Iris pigment epithelial cell (primary cell): ENCODE measurements around the gene CHDH.

Experiments used
- DNase-seq: peaks from one replicate; pipeline ENCODE4 v3.0.0-alpha.2; 2011; ENCODE audit warnings: low read depth

Gene CHDH

DNA sequence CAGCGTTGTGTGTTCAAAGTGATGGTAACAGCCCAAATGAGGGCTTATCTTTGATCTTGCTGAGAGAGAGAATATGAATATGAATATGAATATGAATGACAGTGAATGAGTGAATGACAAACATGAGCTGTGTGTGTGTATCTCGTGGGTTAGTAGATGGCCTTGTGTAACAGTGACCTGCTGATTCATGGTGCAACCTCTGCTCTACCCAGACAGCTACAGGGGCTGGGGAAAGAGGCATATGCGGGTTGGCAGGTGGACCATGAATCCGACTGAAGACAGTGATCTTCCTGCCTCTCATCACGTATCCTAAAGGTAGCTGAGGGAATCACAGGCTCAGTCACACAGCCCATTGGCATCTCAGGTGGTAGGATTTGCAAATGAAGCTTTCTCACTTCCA lies 58.2 kb downstream of the CHDH start:
- DNase-seq: no peak

DNA sequence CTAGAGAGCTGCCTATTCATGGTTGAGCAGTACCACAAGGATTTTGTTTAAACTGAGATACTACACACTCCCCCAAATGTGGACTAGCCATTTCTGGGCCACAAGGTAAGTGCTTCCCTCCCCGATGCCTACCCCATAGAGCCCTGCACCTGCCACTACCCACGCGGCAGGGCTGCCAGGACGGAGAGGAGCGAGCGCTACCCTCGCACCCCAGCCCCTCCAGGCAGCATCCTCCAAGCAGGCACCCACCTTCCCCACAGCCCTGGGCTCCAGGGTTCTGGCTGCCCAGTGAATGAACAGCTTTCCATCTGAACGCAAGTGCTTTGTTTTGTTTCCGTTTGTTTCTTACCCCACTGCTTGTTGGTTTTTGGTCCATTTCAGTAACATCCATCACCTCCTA lies 59.2 kb downstream of the CHDH start:
- DNase-seq: no peak

GRCh38 chr3:53780806-53781205 lies 65.4 kb downstream of the CHDH start:
- DNase-seq: no peak

- DNase-seq: no peak
These were observed 66.0 kb downstream of the CHDH start for GRCh38 chr3:53780171-53780570.

- DNase-seq: no peak
These were observed 68.1 kb downstream of the CHDH start for GRCh38 chr3:53778153-53778552.

DNA sequence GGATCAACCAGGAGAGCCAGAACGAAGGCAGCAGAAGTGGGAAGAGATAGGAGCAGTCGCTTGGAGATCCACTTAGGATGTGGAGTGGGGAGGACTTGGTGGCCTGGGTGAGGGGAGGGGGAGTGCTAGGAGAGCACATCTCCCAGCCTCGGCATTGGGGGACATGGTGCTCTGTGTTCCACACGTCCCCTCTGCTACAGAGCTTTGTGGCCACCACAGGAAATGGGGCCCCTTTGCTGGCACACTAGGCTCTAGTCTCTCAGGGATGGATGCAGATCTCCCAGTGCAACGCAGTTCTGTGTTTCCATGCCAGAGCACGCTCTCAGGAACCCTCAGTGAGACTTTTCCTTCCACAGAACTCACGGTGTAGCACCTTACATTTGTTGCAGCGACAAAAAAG lies 68.8 kb downstream of the CHDH start:
- no peak for DNase-seq

DNA sequence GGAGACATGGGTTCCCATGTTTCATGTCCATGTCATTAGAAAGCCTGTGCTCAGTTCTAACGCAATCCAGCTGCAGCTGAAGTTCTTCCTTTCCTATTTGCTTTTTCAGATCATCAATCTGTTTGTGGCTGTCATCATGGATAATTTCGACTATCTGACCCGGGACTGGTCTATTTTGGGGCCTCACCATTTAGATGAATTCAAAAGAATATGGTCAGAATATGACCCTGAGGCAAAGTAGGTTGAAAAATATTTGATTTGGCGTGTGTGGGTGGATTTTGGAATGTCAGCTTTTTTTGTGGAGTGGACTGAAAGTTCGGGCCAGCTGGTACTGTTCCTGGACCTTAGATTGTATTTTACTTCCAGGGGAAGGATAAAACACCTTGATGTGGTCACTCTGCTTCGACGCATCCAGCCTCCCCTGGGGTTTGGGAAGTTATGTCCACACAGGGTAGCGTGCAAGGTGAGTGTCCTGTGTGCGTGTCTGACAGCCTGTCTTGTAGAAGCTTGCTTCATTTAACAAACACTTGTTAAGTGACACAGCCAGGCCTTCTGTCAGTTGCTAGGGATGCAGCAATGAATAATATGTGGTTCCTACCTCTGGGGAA lies 69.6 kb downstream of the CHDH start:
- DNase-seq: no peak

DNA sequence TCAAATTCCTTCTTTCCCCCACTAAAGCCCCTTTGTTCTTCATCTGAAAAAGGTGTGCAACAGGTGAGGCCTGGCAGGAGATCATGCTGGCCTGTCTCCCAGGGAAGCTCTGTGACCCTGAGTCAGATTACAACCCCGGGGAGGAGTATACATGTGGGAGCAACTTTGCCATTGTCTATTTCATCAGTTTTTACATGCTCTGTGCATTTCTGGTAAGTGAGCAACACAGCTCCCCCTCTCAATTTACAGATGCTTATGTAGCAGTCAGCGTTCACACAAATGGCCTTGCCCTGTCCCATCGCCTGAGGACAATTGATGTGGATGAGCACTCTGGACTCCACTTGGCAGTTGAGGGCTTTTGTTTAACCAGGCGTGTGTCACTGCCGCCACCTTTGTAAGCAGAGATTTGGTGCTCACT lies 70.4 kb downstream of the CHDH start:
- no peak for DNase-seq

DNA sequence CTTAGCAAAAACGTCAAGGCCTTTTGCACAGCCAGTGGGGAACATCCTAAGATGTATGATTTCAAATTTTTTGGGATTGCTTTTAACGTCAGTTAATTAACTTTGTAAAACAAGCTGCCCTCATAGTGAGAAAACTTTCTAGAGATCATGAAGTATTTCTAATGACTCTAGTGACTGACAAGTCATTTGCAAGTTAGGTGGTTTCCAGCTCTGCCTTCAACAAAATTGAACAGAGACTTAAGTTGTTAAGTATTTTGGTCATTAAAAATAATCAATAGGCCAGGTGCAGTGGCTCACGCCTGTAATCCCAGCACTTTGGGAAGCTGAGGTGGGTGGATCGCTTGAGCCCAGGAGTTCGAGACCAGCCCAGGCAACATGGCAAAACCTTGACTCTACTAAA lies 71.2 kb downstream of the CHDH start:
- no peak for DNase-seq

GRCh38 chr3:53774414-53774813 lies 71.8 kb downstream of the CHDH start:
- no peak for DNase-seq

DNA sequence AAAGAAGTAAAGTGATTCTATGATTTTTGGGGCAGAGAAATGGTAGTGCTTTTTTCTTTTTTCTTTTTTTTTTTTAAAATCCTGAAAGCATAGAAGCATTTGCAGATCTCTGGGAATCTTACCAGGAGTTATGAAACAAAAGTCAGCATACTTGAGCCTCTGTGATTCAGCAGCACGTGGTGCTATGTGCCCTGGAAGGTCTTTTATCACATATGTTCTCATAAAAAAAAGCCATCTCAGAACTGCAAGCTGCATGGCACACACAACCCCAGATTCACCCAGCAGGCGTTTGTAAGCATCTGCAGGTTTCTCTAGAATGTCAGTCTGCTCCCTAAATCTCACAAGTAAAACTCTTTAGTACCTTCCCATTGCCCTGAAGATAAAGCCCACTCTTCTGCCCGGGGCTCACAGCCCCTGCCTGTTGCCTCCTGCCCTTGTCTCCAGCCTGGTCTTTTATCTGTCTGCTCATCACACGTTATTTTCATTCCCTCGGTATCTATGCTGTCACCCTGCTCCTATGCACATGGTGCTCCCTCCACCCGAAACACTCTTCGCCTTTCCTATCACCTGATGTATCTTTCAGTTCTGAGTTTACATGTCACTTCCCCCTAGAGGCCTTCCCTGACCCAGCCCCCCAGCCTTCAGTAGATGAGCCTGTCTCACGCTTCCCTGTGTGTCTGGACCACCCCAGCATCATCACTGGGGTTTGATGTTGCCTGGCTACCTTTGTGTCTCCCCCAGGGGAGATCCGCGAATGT lies 72.4 kb downstream of the CHDH start:
- DNase-seq: peak; percentile 85

DNA sequence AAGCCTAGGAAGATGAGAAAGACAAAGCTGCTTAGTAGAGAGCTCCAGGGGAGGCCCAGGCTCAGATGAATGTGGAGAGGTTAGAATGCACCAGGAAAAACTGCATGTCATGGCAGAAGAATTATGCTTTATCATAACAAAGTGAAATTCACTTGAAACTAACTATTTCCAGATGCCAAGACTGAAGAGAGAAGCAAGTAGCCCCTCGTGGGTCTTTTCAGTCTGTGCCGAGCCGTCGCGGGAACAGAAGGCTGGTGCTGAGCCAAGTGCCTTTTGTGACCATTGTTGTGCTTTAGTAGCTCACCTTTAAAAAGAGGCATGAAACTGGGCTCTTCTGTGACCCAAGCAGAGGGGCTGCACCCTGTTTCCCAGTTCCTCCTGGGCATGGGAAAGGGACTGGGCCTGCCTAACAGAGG lies 73.2 kb downstream of the CHDH start:
- DNase-seq: peak; percentile 49

GRCh38 chr3:53772562-53772961 lies 73.7 kb downstream of the CHDH start:
- no peak for DNase-seq

DNA sequence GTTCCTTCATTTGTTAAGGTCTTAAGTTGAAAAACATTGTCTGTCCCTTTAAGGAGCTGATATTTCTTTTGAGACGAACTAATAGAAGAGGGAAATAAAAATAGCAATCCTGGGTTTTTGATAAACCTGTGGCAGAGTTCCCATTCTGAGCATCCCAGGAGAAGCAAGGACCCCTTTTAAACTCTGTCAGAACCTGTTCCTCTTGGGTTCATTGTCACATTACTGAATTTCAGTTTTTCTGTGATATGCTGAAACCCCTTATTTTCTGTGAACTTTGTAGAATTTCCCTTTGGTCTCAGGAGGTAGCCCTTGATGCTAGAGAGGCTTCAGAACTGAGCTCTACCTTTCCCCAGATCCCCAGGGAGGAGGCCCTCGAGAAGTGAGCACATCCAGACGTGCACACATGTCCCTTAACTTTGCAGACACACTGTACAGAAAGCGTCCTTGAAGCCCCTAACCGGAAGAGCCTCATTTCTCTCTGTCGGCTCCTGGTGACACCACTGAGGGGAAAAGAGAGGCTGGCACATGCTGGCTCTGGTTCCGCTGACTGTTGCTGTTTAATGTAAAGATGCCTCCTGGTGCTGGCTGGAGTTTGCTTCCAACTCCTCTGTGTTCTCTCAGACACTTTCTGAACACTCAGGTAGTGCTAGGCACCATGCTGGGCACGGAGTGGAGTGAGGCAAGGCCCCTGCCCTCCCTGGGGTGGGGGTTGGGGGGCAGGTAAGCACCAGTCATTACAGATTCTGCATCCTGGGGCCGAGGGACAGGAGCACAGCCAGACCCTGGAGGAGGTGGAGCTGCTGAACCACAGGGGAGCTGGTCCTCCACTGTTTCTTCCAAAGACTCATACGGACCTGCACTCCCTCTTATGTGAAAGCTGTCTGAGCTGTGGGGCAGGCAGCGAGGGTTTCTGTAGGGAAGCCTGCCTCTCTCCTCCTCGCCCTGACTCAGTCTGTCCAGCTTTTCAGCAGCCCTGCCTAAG lies 77.5 kb downstream of the CHDH start:
- no peak for DNase-seq

DNA sequence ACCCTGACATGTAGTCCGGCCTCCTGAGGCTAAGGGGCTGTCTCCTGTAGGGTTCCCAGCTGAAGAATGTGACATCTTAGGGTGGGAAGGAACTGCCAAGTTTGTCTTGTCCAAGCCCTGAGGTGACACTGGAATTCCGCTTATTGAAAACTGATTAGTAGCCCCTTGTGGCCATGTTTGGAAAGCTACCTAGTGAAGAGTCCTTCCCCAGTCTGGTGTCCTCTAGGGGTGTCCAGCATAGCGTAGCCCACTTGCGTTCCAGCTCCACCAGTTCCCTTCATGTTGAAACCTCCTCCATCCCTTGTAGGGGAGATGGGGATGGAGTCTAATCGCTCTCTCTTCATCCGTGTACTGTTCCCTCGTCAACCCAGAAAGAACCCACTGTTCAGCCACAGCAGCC lies 79.5 kb downstream of the CHDH start:
- no peak for DNase-seq

DNA sequence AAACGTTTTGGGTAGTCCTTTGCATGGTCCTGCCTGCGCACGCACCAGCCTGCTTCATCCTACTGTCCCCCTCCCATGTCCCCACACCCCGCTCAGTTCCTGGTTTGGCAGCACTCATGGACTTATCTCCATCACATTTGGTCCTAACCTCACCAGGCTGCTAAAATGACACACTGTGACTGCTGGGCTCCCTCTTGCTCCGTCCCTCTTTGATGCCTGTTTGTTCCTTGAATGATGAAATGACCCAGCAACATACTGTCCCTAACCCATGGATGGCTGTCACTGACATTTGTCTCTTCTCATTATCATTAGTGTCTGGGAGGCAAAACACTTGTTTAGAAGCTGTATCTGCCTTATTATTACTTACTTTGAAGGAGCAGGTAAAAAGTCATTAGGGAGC lies 80.5 kb downstream of the CHDH start:
- DNase-seq: no peak

DNA sequence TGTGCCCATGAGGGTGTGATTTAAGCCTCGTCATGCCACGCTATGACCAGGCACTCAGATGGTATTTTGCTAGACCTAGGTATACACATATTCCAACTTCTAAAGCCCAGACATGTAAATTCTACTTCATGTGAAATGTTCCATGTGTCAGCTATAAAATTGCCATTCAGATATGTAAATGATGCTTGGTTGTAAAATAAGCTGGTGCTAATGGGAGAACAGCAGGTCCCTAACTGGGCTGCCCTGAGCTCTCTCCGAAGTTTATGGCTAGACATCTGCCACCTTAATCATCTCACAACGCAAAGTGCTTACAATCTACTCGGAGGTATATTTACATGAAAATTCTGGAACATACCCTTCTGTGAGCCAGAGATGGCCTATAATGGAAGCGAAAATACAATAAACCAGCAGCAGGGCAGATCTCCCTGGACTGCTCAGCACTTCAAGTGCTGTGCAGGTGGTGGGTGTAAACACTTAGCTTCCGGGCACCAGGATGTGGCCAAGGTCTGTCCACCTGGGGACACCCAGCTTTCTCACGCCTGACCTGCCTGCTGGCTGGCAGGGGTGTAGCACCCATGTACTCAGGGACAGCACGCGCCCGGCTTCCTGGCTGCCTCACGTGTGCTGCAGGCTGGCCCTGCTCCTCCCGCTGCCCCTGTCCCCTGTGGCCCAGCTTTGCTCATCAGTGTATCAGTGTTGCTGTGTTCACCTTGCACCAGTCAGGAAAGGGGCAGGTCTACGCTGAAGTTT lies 82.0 kb downstream of the CHDH start:
- no peak for DNase-seq

GRCh38 chr3:53763353-53763752 lies 82.9 kb downstream of the CHDH start:
- no peak for DNase-seq
